ENCODE measurements around the gene REEP3.

DNA sequence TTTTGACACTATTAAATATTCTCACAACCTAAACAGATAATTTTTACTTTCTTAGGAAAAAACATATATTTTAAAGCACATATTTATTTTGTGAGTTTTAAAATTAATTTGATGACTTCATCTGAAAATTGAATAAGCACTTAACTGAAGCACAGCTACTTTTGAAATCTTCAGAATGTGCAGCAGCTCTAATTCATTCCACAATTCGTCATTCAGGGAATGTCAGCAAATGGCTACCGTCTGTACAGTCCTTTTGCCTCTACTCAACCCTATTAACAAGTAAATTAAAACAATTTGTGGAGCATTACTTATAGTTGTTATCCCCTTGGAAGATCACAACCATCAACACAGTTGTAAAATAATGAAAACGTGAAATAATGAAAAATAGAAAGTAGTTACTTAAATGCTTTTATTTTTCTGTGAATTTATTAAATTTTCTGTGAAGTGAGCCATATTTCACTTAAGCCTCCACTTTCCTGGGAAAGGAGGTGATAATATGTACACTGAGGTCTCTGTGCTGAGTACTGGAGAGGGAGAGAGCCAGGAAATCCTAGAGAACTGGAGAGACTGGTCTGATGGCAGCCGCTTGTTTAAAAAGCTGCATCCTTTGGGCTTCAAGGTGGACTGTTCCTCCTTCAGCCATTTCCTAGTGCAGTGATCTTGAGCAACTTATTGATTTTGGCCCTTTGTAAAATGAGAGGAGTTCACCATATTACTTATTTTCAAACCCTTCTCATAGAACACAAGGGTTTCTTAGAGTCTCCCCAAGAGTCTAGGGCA is 70.6 kb downstream of the REEP3 start:
- TF ChIP-seq, protein P1, sequence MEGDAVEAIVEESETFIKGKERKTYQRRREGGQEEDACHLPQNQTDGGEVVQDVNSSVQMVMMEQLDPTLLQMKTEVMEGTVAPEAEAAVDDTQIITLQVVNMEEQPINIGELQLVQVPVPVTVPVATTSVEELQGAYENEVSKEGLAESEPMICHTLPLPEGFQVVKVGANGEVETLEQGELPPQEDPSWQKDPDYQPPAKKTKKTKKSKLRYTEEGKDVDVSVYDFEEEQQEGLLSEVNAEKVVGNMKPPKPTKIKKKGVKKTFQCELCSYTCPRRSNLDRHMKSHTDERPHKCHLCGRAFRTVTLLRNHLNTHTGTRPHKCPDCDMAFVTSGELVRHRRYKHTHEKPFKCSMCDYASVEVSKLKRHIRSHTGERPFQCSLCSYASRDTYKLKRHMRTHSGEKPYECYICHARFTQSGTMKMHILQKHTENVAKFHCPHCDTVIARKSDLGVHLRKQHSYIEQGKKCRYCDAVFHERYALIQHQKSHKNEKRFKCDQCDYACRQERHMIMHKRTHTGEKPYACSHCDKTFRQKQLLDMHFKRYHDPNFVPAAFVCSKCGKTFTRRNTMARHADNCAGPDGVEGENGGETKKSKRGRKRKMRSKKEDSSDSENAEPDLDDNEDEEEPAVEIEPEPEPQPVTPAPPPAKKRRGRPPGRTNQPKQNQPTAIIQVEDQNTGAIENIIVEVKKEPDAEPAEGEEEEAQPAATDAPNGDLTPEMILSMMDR (conservative IDR thresholded peaks at IDR 0.05 in 1 of 2, IDR thresholded peaks at IDR 0.05 in 1 of 2; ENCODE audit: extremely low read depth in 1 of 2, insufficient read depth in 1 of 2, low read depth in 1 of 2, low read length in 2 of 2): no peak
- TF ChIP-seq EZH2 (IDR thresholded peaks at IDR 0.05; ENCODE audit: borderline replicate concordance, low read length): no peak
